ENCODE results near the gene RFNG.

GRCh38 chr17:82006468-82007227, 45.0 kb downstream of the RFNG start:
- no peak for TF ChIP-seq ZNF530 (CRISPR knock-in tag; IDR thresholded peaks at IDR 0.05; ENCODE audit: low read depth)
- no peak for TF ChIP-seq TAF1 (CRISPR knock-in tag; IDR thresholded peaks at IDR 0.05)
- no peak for TF ChIP-seq POLR2A (IDR thresholded peaks at IDR 0.05; ENCODE audit: insufficient read depth in 1 of 2, low read depth in 2 of 2, low read length in 2 of 2)
- TF ChIP-seq KAT8 (CRISPR knock-in tag; IDR thresholded peaks at IDR 0.05): no peak
- no peak for TF ChIP-seq TCF7L2 (IDR thresholded peaks at IDR 0.05; ENCODE audit: low read depth, low read length)
- no peak for TF ChIP-seq EZH2 (conservative IDR thresholded peaks at IDR 0.05; ENCODE audit: low read depth, low read length)
- no peak for TF ChIP-seq GTF3A (CRISPR knock-in tag; conservative IDR thresholded peaks at IDR 0.05)
- TF ChIP-seq MZF1 (CRISPR knock-in tag; IDR thresholded peaks at IDR 0.05; ENCODE audit: borderline replicate concordance): no peak
